NCI-H1048 (cell line): ENCODE results near the gene BTG1.
"Not testable (repeated sequence)": the region's sequence is repeated elsewhere in the genome, so short reads cannot be mapped to it uniquely, and the experiment has no call there.

Experiments used
- DNase-seq: peaks from one replicate; lab custom pipeline; 2025; lab: John Stamatoyannopoulos, UW

The BTG1 gene

GRCh38 chr12:92098594-92099380 is 46.9 kb downstream of the BTG1 start:
- DNase-seq: no peak

- DNase-seq: no peak
Measured at GRCh38 chr12:92096346-92097136, 49.1 kb downstream of the BTG1 start.

- DNase-seq: no peak
Measured at GRCh38 chr12:92094751-92095161, 50.9 kb downstream of the BTG1 start.

DNA sequence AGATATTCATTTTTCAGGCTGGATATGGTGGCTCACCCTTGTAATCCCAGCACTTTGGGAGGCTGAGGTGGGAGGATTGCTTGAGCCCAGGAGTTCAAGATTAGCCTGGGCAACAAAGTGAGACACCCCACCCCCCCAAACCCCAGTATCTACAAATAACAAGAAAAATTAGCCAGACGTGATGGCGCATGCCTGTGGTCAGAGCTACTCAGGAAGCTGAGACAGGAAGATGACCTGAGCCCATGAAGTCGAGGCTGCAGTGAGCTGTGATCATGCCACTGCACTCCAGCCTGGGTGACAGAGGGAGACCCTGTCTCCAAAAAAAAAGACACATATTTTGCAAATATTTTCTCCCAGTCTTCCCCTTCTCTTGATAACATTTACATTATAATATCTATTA is 51.3 kb downstream of the BTG1 start:
- not testable (repeated sequence) for DNase-seq
